VCaP (cell line): ENCODE measurements around the gene KDM4C.

Experiments used
- H3K27ac ChIP-seq: fragments of 450-650 bp; 2 replicates; pipeline ENCODE4 v1.5.1; 2017
- TF ChIP-seq, protein P1 (sequence below): fragments of 450-650 bp; conservative IDR thresholded peaks from 2 replicates; pipeline ENCODE4 v1.5.1; 2017; ENCODE audit warnings: mild to moderate bottlenecking, moderate library complexity

Gene KDM4C

DNA sequence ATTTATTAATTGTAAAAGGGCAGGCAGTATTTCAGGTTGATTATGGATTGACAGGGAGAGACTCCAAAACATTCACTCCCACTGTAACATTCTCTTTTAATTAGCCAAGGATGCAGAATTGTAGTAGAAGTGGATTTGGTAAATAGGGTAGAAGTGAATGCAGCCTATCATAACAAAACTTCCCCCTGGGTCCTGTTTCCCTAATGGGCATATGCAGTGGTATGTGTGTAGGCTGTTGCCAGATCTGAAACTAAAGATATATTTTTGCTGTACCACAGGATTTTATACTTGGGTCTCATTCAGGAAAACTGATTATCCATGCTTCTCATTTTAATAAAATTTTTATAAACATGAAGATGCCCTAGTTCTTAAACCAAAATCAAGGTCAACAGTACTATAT lies 351.2 kb downstream of the KDM4C start:
- no peak overlapping the region for H3K27ac ChIP-seq
- TF ChIP-seq, protein P1, sequence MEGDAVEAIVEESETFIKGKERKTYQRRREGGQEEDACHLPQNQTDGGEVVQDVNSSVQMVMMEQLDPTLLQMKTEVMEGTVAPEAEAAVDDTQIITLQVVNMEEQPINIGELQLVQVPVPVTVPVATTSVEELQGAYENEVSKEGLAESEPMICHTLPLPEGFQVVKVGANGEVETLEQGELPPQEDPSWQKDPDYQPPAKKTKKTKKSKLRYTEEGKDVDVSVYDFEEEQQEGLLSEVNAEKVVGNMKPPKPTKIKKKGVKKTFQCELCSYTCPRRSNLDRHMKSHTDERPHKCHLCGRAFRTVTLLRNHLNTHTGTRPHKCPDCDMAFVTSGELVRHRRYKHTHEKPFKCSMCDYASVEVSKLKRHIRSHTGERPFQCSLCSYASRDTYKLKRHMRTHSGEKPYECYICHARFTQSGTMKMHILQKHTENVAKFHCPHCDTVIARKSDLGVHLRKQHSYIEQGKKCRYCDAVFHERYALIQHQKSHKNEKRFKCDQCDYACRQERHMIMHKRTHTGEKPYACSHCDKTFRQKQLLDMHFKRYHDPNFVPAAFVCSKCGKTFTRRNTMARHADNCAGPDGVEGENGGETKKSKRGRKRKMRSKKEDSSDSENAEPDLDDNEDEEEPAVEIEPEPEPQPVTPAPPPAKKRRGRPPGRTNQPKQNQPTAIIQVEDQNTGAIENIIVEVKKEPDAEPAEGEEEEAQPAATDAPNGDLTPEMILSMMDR, result no peak

GRCh38 chr9:7111413-7111812 lies 353.6 kb downstream of the KDM4C start:
- no peak overlapping the region for H3K27ac ChIP-seq
- TF ChIP-seq, protein P1, result no peak

GRCh38 chr9:7115606-7116005 lies 357.8 kb downstream of the KDM4C start:
- no peak overlapping the region for H3K27ac ChIP-seq
- TF ChIP-seq, protein P1, result no peak

DNA sequence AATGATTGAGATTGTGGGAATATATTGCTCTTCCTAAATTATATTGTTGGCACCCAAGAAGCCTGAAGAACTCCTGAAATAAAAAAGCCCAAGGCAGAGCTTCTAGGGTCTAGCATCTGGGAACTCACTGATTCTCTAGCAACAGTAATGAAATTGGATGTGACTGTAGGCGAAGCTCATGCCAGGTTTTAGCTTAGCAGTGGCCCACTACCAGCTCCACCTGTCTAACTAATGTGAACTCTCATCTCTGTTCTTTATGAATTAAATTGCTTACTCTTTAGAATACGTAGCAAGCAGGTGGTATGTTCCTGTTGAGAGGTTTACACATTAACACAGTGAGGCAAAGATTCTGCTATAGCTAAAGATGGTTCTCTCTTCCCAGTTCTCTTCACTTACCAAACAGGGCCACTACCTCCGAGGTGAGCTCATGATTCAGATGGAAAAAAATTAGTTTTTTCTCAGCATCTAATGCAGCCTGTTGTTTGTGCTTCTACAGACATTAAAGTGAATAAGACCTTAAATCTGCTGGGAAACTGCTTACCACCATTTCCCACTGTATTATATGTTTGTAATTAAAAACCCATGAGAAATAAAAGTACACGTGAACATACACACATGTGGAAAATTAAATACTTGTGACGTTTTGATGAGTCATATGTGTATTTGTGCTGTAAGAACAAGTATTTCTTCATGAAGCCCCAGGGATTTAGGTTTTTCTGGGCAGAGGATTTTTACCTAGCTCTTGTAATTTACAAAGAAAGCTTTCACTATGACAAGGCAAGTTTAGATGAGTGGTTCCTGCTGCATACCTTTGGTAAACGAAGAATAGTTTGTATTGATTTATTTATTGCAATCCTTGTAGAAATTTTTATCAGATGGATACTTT lies 360.1 kb downstream of the KDM4C start:
- TF ChIP-seq, protein P1, result no peak
- no peak overlapping the region for H3K27ac ChIP-seq

DNA sequence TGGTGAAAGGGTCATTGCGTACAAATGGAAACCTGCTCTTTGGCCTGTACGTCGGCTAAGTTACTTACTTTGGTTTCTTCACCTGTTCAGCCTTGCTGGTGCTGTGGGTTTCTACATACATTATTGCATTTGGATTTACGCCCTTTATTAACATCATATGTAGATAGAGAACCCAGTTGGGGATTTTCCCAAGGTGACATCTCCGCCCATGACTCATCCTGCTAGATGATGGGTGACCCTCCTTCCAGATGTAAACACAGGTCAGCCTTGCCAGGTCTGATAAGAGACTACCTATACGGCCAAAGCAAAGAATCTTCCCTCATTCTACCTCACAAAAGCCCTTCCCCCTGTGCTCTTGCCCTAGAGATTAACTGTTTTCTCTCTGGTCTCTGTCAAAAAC lies 360.9 kb downstream of the KDM4C start:
- TF ChIP-seq, protein P1, result no peak
- H3K27ac ChIP-seq, result no peak overlapping the region

GRCh38 chr9:7119612-7120011 lies 361.8 kb downstream of the KDM4C start:
- no peak overlapping the region for H3K27ac ChIP-seq
- TF ChIP-seq, protein P1, result no peak

DNA sequence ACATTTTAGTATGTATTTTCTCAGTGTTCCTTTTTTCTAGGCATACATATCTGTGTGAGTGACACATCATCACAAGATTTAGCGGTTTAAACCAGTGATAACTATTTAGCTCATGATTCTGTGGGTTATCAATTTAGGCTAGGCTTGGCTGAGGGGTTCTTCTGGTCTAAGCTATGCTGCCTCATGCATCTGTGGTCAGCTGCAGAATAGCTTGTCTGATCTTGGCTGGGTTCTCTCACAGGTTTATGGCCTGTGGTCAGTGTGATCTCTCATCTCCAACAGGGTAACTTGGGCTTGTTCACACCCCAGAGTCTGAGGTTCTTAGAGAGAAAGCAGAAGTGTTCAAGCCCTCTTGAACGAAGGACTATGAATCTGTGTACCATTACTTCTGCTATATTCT lies 363.3 kb downstream of the KDM4C start:
- TF ChIP-seq, protein P1, result no peak
- H3K27ac ChIP-seq, result no peak overlapping the region
